Osteocyte (in vitro differentiated cells): ENCODE results near the gene LRG1. TPM values are rescaled to one million over a fixed set of nuclear protein-coding genes. Genes with fewer than 3 reads are reported as not detected.

Experiments
- DNase-seq: peaks from one replicate; pipeline ENCODE4 v3.0.0; 2021; ENCODE audit warnings: mixed read lengths; ENCODE audit not compliant: unreplicated experiment; ENCODE audit errors: extremely low spot score
- H3K27ac Mint-ChIP-seq: one replicate; pipeline ENCODE4 v1.8.0; 2021; ENCODE audit warnings: mild to moderate bottlenecking, mixed read lengths; ENCODE audit not compliant: unreplicated experiment
- H3K27me3 Mint-ChIP-seq: one replicate; pipeline ENCODE4 v1.8.0; 2021; ENCODE audit warnings: mixed read lengths; ENCODE audit not compliant: unreplicated experiment
- H3K36me3 Mint-ChIP-seq: one replicate; pipeline ENCODE4 v1.8.0; 2021; ENCODE audit warnings: mixed read lengths; ENCODE audit not compliant: unreplicated experiment
- H3K4me1 Mint-ChIP-seq: one replicate; pipeline ENCODE4 v1.8.0; 2021; ENCODE audit warnings: mixed read lengths; ENCODE audit not compliant: unreplicated experiment
- H3K4me3 Mint-ChIP-seq: one replicate; pipeline ENCODE4 v1.8.0; 2021; ENCODE audit warnings: mild to moderate bottlenecking, moderate library complexity, mixed read lengths; ENCODE audit not compliant: unreplicated experiment
- H3K9me3 Mint-ChIP-seq: one replicate; pipeline ENCODE4 v1.8.0; 2021; ENCODE audit warnings: mixed read lengths; ENCODE audit not compliant: unreplicated experiment
- total RNA-seq: library from RNA; stranded (reverse); gene quantifications from 2 replicates; pipeline ENCODE4 v1.2.1, GENCODE V29; 2021
- TF ChIP-seq, protein P1 (sequence below): fragments of 200-600 bp; sonication (generic); IDR thresholded peaks from 2 replicates; pipeline ENCODE4 v1.5.0; 2021; ENCODE audit warnings: antibody characterized with exemption, mild to moderate bottlenecking, moderate library complexity

Gene LRG1
- total RNA-seq, 1 donor from 2014 or later = not detected

DNA sequence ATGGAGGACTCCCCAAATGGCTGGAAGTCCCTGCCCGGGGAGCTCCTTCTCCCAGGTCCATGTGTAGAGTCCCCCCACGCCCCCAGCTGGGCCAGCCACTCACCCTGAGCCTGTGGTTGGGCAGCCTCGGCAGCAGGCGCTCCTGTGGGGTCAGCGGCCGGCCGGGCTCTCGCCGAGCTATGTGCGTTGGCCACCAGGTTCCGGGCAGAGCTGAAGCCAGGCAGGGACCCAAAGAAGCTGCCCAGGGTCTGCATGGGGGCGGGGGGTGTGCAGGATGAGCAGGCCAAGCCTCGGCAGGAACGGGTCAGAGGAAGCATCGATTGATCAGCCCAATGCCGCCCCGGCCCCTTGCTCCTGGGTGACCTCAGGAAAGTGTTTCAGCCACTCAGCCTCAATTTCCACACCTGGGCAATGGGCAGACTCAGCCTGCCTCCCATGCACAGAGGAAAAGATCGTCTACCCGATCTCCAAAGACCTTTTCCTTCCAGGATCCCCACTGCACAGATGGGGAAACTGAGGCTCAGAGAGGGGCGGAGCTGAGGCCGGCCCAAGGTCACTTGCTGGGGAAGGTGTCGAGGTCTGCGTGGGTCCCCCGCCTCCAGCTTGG, 22.3 kb downstream of the LRG1 start:
- DNase-seq = no peak
- Mint-ChIP-seq H3K36me3 (no peaks in the 10 kb centered on the region), H3K4me3 (no peak overlapping the region), H3K27ac (no peak overlapping the region), H3K27me3 (no peaks in the 10 kb centered on the region), H3K4me1 (peaks cover 5% of the 10 kb centered on the region), H3K9me3 (no peaks in the 10 kb centered on the region)
- TF ChIP-seq, protein P1, sequence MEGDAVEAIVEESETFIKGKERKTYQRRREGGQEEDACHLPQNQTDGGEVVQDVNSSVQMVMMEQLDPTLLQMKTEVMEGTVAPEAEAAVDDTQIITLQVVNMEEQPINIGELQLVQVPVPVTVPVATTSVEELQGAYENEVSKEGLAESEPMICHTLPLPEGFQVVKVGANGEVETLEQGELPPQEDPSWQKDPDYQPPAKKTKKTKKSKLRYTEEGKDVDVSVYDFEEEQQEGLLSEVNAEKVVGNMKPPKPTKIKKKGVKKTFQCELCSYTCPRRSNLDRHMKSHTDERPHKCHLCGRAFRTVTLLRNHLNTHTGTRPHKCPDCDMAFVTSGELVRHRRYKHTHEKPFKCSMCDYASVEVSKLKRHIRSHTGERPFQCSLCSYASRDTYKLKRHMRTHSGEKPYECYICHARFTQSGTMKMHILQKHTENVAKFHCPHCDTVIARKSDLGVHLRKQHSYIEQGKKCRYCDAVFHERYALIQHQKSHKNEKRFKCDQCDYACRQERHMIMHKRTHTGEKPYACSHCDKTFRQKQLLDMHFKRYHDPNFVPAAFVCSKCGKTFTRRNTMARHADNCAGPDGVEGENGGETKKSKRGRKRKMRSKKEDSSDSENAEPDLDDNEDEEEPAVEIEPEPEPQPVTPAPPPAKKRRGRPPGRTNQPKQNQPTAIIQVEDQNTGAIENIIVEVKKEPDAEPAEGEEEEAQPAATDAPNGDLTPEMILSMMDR = no peak

DNA sequence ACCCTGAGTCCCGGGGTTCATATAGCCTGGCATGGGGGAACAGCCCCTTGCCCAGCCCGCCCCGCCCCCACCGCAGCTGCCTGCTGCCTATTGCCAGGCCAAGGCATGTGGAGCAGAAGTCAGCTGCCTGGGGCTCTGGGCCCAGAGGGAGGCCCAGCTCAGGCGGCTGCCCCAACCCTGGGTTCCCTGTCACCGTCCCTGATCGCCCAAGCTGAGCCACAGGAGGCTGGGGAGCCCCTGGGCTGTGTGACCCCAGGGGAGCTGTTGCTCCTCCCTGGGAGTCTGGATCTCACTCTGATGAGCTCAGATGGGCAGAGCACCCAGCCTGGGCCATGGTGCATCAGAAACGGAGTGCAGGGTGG, 22.9 kb downstream of the LRG1 start:
- no peaks in the 10 kb centered on the region for H3K36me3 Mint-ChIP-seq
- H3K9me3 Mint-ChIP-seq = no peaks in the 10 kb centered on the region
- H3K27ac Mint-ChIP-seq = no peak overlapping the region
- H3K4me1 Mint-ChIP-seq = peaks cover 5% of the 10 kb centered on the region
- H3K4me3 Mint-ChIP-seq = no peak overlapping the region
- no peaks in the 10 kb centered on the region for H3K27me3 Mint-ChIP-seq
- no peak for DNase-seq
- TF ChIP-seq, protein P1 = no peak

DNA sequence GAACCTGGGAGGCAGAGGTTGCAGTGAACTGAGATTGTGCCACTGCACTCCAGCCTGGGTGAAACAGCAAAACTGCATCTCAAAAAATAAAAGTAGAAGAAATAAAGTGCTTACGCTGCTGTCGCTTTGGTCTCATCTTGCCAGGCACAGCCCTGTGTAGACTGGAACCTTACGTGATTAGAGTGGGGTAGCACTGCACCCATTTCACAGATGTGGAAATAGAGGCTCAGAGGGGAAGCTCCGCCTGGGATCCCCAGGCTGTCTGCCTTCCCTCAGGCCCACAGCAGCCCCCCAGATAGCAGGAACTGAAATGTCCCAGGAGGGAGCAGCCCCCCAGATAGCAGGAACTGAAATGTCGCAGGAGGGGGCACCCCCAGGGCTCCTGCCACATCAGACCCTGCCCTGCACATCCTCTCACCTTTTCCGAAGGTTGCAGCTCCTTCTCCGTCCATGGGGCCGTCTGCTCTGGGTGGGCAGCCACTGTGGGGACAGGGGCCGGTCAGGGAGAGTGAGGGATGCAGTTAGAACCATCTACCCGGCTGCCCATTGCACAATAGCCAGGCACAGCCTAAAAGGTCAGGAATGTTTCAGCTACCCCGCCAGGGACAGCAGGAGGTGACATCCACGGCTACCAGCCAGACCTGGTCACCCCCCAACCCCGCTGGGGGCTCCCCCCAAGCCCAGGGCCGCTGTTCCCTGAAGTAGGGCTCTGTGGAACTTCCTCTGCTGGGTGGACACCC, 23.5 kb downstream of the LRG1 start:
- peaks cover 1% of the 10 kb centered on the region for H3K4me1 Mint-ChIP-seq
- no peak overlapping the region for H3K4me3 Mint-ChIP-seq
- no peak for DNase-seq
- H3K9me3 Mint-ChIP-seq = no peaks in the 10 kb centered on the region
- no peaks in the 10 kb centered on the region for H3K36me3 Mint-ChIP-seq
- H3K27ac Mint-ChIP-seq = no peak overlapping the region
- H3K27me3 Mint-ChIP-seq = no peaks in the 10 kb centered on the region
- TF ChIP-seq, protein P1 = no peak

DNA sequence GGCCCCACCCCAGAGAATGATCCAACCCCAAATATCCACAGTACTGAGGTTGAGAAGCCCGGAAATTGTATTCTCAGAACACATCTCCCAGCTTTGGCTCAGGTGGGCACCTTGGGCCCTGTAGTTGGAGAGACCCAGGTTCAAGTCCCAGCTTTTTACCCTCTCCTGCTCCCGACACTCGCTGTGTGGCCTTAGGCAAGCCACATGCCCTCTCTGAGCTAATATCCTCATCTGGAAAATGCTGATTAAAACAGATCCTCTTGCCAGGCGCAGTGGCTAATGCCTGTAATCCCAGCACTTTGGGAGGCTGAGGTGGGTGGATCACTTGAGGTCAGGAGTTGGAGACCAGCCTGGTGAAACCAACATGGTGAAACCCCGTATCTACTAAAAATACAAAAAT, 24.1 kb downstream of the LRG1 start:
- no peak for DNase-seq
- Mint-ChIP-seq H3K27me3 (no peaks in the 10 kb centered on the region), H3K4me3 (no peak overlapping the region), H3K4me1 (no peaks in the 10 kb centered on the region), H3K9me3 (no peaks in the 10 kb centered on the region), H3K27ac (no peak overlapping the region), H3K36me3 (no peaks in the 10 kb centered on the region)
- TF ChIP-seq, protein P1 = no peak

DNA sequence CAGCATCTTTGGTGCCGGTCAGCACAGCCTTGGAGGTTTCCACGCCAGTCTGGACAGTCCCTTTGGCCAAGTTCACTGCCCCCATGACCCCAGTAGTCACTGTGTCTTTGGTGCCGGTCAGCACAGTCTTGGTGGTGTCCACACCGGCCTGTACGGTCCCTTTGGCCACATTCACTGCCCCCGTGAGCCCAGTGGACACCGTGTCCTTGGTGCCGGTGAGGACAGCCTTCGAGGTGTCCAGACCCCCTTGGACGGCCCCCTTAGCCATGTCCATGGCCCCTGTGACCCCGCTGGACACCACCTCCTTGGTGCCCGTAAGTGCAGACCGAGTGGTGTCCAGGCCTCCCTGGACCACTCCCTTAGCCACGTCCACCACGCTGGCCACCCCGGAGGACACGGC, 26.6 kb downstream of the LRG1 start:
- no peaks in the 10 kb centered on the region for H3K4me1 Mint-ChIP-seq
- H3K27me3 Mint-ChIP-seq = no peaks in the 10 kb centered on the region
- TF ChIP-seq, protein P1 = no peak
- H3K27ac Mint-ChIP-seq = no peak overlapping the region
- H3K4me3 Mint-ChIP-seq = no peak overlapping the region
- no peaks in the 10 kb centered on the region for H3K36me3 Mint-ChIP-seq
- no peaks in the 10 kb centered on the region for H3K9me3 Mint-ChIP-seq
- no peak for DNase-seq
